ENCODE results near the gene LEMD1.

The LEMD1 gene

GRCh38 chr1:205348554-205349487, 73.0 kb downstream of the LEMD1 start:
- TF ChIP-seq CTCF (conservative IDR thresholded peaks at IDR 0.05), result no peak
- no peak overlapping the region for H3K27ac ChIP-seq

- H3K27ac ChIP-seq, result no peak overlapping the region
- no peak for TF ChIP-seq CTCF (conservative IDR thresholded peaks at IDR 0.05)
These were observed 74.8 kb downstream of the LEMD1 start for GRCh38 chr1:205346956-205347574.

GRCh38 chr1:205345761-205346160, 76.1 kb downstream of the LEMD1 start:
- TF ChIP-seq CTCF (conservative IDR thresholded peaks at IDR 0.05), result no peak
- H3K27ac ChIP-seq, result no peak overlapping the region

- peak overlapping the region; percentile 53; the same call in 1 of the 2 replicates for H3K27ac ChIP-seq
- no peak; the same call in 1 of the 2 replicates for TF ChIP-seq CTCF (conservative IDR thresholded peaks at IDR 0.05)
These were observed 77.6 kb downstream of the LEMD1 start for GRCh38 chr1:205344066-205344928.

GRCh38 chr1:205343431-205344065, 78.3 kb downstream of the LEMD1 start:
- peak overlapping the region; percentile 53; the same call in 1 of the 2 replicates for H3K27ac ChIP-seq

GRCh38 chr1:205342986-205343385, 78.9 kb downstream of the LEMD1 start:
- no peak overlapping the region for H3K27ac ChIP-seq
- no peak for TF ChIP-seq CTCF (conservative IDR thresholded peaks at IDR 0.05)

More at GRCh38 chr1:205343431-205344065, 78.3 kb downstream of the LEMD1 start:
- TF ChIP-seq CTCF (conservative IDR thresholded peaks at IDR 0.05), result peak; percentile 19; the same call in 1 of the 2 replicates
